Kidney epithelial cell (primary cell): ENCODE measurements around the gene PLPPR1. TPM values are rescaled to one million over a fixed set of nuclear protein-coding genes. Genes with fewer than 3 reads are reported as not detected.

Source experiments
- DNase-seq: peaks from one replicate; pipeline ENCODE4 v3.0.0-alpha.2; 2010; ENCODE audit warnings: low read depth
- H3K27me3 ChIP-seq: 2 replicates; pipeline ENCODE4 v1.6.0; 2011; ENCODE audit warnings: low read length; ENCODE audit not compliant: control insufficient read depth, insufficient read depth
- H3K36me3 ChIP-seq: 2 replicates; pipeline ENCODE4 v1.5.1; 2011; ENCODE audit warnings: low read length; ENCODE audit not compliant: control insufficient read depth, insufficient read depth
- H3K4me3 ChIP-seq: 2 replicates; pipeline ENCODE4 v1.5.1; 2011; ENCODE audit warnings: low read depth, mild to moderate bottlenecking, control low read depth, low read length
- CTCF ChIP-seq: IDR thresholded peaks from 2 replicates; pipeline ENCODE4 v1.5.1; 2011; ENCODE audit warnings: mild to moderate bottlenecking, moderate library complexity, low read length, control low read depth, inconsistent platforms; ENCODE audit not compliant: insufficient read depth, poor library complexity, severe bottlenecking
- total RNA-seq: library from RNA; depleted of rRNA; stranded (reverse); fragments of >200 nt; gene quantifications from 2 replicates; pipeline ENCODE4 v1.2.3, GENCODE V29; 2015

Gene PLPPR1
- total RNA-seq, 1 donor from 2014 or later: 0.08 TPM

DNA sequence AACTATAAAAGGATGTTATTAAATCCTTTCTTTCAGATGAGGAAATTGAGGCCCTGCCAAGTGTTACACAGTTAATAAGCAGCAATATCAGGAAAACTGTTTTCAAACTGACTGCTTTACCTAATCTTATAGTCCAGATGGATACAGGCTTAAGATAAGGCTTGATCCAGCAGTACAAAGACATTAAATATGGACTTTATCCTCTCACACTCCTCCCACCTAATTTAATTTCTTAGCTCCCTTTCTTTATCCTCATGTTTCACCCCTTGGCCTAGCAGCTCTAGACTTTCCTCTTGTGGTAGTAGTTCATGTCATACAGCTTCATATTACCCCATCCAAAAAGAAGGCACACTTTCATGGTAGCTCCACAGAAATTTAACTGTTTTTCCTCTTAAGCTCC, 191.8 kb downstream of the PLPPR1 start:
- Histone ChIP-seq H3K36me3 (no peaks in the 10 kb centered on the region), H3K27me3 (no peaks in the 10 kb centered on the region), H3K4me3 (no peak overlapping the region)
- no peak for TF ChIP-seq CTCF
- DNase-seq: no peak

GRCh38 chr9:101225271-101225670, 196.7 kb downstream of the PLPPR1 start:
- TF ChIP-seq CTCF: no peak
- DNase-seq: no peak

DNA sequence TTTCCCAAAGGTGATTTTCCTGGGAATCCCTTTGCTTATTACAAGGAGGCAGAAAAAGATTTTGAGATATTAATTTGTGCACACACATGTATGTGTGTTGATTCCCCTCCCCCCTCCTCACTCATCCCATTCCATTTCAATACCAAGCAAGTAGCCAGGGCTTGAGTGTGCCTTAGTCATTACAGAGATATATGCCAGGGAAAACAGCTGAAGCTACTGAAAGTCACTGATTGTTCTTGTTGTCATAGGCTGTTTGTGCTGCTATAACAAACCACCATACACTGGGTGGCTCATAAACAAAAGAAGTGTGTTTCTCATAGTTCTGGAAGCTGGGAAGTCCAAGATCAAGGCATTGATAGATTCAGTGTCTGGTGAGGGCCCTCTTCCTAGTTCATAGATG, 197.6 kb downstream of the PLPPR1 start:
- Histone ChIP-seq H3K4me3 (no peak overlapping the region), H3K36me3 (no peaks in the 10 kb centered on the region), H3K27me3 (no peaks in the 10 kb centered on the region)
- no peak for TF ChIP-seq CTCF
- DNase-seq: no peak

More at GRCh38 chr9:101225271-101225670, 196.7 kb downstream of the PLPPR1 start:
- Histone ChIP-seq H3K27me3 (no peaks in the 10 kb centered on the region), H3K36me3 (no peaks in the 10 kb centered on the region), H3K4me3 (no peak overlapping the region)

GRCh38 chr9:101226803-101227202, 198.3 kb downstream of the PLPPR1 start:
- no peak for TF ChIP-seq CTCF

GRCh38 chr9:101229606-101230005, 201.1 kb downstream of the PLPPR1 start:
- DNase-seq: no peak
- TF ChIP-seq CTCF: no peak
- H3K4me3 ChIP-seq: no peak overlapping the region
- H3K27me3 ChIP-seq: no peaks in the 10 kb centered on the region
- no peaks in the 10 kb centered on the region for H3K36me3 ChIP-seq

More at GRCh38 chr9:101226803-101227202, 198.3 kb downstream of the PLPPR1 start:
- Histone ChIP-seq H3K27me3 (no peaks in the 10 kb centered on the region), H3K4me3 (no peak overlapping the region), H3K36me3 (no peaks in the 10 kb centered on the region)
- no peak for DNase-seq

- no peak overlapping the region for H3K4me3 ChIP-seq
- no peak for DNase-seq
- H3K27me3 ChIP-seq: no peaks in the 10 kb centered on the region
- TF ChIP-seq CTCF: no peak
- H3K36me3 ChIP-seq: no peaks in the 10 kb centered on the region
These were observed 204.0 kb downstream of the PLPPR1 start for GRCh38 chr9:101232405-101232977.
